NCI-H2081 treated with DMSO at 0.1 percent for 48 hours (cell line): ENCODE results near the gene NF2.

Source experiments
- DNase-seq: peaks from one replicate; lab custom pipeline; 2025; lab: John Stamatoyannopoulos, UW

The NF2 gene

GRCh38 chr22:29665486-29665885 is 62.1 kb downstream of the NF2 start:
- DNase-seq, result no peak

- no peak for DNase-seq
Observed at GRCh38 chr22:29668673-29669072, 65.2 kb downstream of the NF2 start.

GRCh38 chr22:29670626-29671025 is 67.2 kb downstream of the NF2 start:
- no peak for DNase-seq

GRCh38 chr22:29673361-29674066 is 70.1 kb downstream of the NF2 start:
- no peak for DNase-seq

- DNase-seq, result no peak
Observed at GRCh38 chr22:29674121-29674520, 70.7 kb downstream of the NF2 start.

- no peak for DNase-seq
Observed at GRCh38 chr22:29679316-29679715, 75.9 kb downstream of the NF2 start.

GRCh38 chr22:29683536-29683935 is 80.1 kb downstream of the NF2 start:
- no peak for DNase-seq

- no peak for DNase-seq
Observed at GRCh38 chr22:29684244-29684643, 80.8 kb downstream of the NF2 start.

- DNase-seq, result no peak
Observed at GRCh38 chr22:29689206-29689879, 85.9 kb downstream of the NF2 start.

GRCh38 chr22:29689880-29690213 is 86.4 kb downstream of the NF2 start:
- DNase-seq, result no peak

- no peak for DNase-seq
Observed at GRCh38 chr22:29690476-29690875, 87.0 kb downstream of the NF2 start.

- peak; percentile 75 for DNase-seq
Observed at GRCh38 chr22:29691636-29692326, 88.3 kb downstream of the NF2 start.

GRCh38 chr22:29692327-29692640 is 88.9 kb downstream of the NF2 start:
- no peak for DNase-seq

GRCh38 chr22:29693161-29693560 is 89.7 kb downstream of the NF2 start:
- no peak for DNase-seq

- no peak for DNase-seq
Observed at GRCh38 chr22:29693671-29694070, 90.2 kb downstream of the NF2 start.

- peak; percentile 68 for DNase-seq
Observed at GRCh38 chr22:29695129-29695926, 91.9 kb downstream of the NF2 start.

GRCh38 chr22:29697853-29698598 is 94.6 kb downstream of the NF2 start:
- DNase-seq, result no peak

- DNase-seq, result no peak
Observed at GRCh38 chr22:29700206-29700899, 96.9 kb downstream of the NF2 start.

GRCh38 chr22:29700900-29701154 is 97.4 kb downstream of the NF2 start:
- DNase-seq, result peak; percentile 39

- no peak for DNase-seq
Observed at GRCh38 chr22:29701155-29701999, 97.9 kb downstream of the NF2 start.
